HG03558 (cell line): Measurements from ENCODE around the gene WDR37.

Source experiments
- ATAC-seq: cut with Tn5 transposase; IDR thresholded peaks from one replicate; pipeline ENCODE4 v1.9.1; 2021; ENCODE audit warnings: moderate number of reproducible peaks; ENCODE audit not compliant: unreplicated experiment; ENCODE audit errors: extremely low read depth

The WDR37 gene

GRCh38 chr10:1180071-1180730, 124.0 kb downstream of the WDR37 start:
- ATAC-seq: no peak

DNA sequence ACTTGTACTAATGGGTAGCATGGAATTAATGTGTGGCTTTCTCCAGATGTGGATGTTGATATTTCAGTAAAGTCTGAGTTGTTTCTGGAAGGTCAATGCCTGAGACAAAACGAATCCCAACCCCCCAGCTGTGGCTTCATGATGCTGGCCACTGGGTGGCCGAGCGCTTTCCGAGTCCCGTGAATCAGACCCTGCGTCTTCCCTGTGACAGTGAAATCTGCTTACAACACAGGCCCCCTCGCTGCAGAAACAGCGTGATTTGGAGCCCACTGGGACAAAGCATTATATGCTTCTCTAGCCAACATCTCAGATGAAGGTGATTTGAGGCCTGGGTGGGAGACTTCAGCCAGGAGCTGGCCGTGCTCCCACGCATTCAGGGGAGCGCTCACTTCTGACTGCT, 124.7 kb downstream of the WDR37 start:
- no peak for ATAC-seq
